HUDEP-2 (cell line): ENCODE data around the gene SASH1.

Experiments
- DNase-seq, 76 experiments: peaks; one replicate each; lab custom pipeline; 2025; ENCODE audit not compliant: unreplicated experiment in 76 of 76; lab: John Stamatoyannopoulos, UW

The SASH1 gene

DNA sequence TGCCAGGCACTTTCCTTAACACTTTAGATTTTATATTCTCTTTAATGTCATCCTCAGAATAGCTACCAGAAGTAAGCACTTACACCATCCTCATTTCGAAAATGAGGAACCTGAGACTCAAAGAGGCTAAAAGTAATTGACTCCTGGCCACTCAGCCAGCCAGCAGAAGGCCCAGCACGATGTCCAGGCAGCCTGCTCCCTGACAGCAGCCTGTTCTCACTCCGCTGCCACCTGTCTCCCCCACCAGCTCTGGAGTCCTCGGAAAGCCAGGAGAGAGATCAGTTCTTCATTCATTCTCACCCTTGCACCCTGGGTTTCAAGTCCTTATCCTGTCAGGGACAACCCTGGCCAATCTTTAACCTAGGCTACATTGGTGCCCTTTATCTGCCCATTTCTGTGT is 174.0 kb downstream of the SASH1 start:
- DNase-seq = no peak

DNA sequence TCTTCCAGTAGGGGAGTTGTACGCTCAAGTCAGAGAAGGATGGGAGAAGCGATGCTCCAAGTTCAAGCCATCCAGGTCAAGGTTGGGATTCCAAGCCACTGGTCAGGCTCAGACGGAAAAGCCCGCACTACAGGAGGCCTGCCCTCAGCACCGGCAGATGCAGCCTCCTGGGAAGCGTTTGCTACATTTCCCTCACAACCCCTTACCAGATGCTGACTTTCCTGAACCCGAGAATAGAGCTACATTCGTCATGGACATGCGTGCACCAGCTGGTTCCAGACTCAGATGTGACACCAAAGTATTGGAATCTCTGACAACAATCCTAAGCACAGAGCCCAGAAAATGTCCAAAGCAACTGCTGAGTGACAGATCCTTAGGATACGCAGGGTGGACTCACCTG is 174.8 kb downstream of the SASH1 start:
- DNase-seq = no peak

DNA sequence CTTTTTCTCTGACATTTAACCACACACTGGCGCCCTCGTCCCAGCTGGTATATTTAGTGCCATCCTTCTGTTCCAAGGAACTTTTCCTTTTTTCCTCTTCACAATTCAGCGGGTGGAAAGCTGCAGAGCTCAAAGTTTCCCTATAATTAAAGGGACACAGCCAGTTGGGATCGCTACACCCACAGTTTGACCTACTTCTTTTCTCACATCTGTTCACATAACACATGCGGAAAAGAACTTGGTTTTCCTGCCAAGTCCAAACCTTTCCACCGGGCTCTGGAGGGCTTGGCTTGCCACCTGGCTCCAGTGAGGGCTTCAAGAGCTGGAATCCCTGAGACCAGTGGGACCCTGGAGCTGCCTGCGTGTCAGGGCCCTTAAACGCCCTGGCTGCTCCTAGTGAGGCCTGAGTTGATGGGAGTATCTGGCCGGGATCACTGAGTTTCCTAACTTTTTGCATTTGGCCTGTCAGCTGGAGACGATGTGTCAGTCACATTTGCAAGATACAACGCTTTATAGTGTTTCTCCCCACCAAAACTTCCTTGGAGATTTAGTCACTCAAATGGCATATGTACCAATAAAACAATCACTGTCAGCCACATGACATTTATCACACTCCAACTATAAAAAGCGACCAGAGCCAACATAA is 176.0 kb downstream of the SASH1 start:
- DNase-seq = no peak

DNA sequence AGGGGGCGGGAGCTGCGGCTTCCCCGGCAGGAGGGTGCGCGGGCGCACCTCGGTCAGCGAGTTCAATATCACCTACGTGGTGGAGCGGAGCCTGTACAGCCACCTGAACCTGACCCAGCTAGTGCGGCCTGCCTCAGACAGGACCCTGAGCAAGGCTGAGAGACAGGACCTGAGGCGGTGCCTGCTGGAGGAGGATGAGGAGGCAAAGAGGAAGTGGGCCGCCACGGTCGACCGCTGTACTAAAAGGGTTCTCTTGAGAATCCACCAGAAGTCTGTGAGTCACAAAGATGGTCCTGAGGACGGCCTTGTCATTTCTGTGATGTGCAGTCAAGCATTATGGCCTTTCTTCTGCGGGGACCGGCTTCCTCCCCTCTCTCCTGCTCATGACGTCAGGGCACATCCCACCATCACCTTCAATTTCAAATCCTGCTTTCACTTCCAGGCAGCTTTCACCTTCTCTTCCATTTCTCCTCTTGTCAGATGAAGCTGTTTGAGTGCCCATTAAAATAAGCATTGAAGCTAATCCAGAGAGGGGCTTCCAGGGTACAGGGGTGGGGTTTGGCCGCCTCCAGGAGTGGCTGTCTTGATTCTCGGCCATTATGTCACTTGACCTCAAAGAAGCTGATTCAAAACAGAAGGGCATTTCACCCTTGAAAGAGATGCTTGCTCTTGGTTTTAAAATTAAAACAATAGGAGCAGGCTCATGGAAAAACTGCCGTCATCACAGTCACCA is 177.6 kb downstream of the SASH1 start:
- DNase-seq = no peak

DNA sequence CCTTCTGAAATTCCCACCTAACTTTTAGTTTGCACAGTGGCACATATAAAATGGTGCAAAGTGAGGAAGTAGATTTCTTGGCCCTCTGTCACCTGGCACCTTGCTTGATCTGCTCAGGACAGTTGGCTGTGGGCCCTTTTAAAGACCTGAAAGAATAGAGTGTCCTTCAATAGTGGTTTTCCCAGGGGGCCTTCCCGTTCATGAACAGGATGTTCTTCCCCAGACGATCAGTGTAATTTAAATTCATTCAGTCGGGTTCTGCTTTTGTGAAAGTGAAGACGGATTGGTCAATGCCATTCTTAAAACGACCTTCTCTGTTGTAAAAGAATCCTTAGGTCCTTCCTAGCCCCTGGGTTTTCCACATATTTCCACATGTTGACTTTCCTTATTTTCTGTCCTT is 178.5 kb downstream of the SASH1 start:
- DNase-seq = no peak

DNA sequence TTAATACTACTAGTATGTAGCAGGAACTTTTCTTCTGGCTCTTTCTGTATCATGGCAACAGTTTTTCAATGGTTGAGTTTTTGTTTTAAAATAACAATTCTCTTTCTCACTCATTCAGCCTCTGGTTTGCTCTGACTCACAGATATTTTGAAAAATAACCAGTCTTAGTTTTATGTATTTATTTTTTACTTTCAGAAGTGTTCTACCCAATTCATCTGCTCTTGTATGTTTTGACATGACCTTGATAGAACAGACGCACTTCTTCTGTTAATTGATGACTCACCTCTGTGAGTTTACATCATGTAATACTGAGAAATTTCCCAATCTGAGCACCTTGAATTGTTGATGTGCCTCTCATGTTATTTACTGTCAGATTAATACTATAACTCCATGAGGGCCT is 178.9 kb downstream of the SASH1 start:
- DNase-seq = no peak

DNA sequence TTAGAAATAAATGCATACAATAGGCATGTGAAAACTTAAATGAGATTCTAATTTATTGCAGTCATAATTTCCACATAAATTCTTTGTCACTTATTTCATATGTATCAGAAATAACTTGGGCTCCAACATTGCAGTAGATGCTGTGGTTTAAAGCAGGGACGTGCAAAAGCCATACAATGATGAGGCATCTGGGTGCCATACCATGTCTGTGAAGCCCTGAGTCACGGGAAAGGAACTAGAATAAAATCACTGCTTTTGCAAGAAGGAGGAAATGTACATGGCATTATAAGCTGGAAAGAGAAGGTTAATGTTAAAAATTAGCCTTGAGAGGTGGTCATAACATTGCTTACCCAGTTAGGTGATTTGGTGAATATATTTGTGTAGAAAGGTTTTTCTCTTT is 180.4 kb downstream of the SASH1 start:
- no peak for DNase-seq

DNA sequence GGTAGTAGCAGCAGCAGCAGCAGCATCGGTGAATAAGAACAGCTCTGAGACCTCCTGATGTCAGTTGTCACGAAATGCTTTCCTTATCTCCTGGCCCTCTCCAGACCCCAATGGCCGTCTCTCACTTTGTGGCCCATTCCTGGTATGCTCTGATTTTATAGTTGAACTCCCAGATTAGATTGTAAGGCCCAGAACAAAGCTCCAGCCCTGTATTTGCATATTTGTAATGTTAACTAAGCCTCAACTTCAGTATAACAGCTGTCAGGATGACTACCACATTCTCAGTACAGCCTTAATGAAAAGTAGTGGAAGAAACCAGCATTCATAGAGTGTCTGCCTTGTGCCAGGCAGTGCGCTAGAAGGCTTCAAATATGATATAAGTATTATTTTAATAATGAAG is 180.9 kb downstream of the SASH1 start:
- DNase-seq = no peak

DNA sequence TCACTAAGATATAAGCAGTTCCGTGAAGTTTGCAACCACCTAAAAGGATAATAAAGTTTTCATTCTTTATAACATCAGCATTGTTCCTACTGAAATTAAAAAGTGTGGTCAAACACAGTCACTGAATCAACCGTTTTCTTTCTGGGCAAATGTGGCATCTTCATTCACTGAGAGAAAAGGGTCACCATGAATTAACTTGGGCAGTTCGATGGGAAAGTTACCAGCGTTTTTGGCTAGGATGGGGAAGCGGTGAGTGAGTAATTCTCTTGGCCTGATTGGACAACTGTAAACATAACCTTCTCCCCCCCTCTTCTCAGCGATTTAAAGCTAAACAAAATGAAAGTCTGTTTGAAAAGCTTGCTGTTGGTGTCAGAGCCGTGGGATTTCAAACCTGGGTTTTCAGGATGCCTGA is 181.8 kb downstream of the SASH1 start:
- no peak for DNase-seq

DNA sequence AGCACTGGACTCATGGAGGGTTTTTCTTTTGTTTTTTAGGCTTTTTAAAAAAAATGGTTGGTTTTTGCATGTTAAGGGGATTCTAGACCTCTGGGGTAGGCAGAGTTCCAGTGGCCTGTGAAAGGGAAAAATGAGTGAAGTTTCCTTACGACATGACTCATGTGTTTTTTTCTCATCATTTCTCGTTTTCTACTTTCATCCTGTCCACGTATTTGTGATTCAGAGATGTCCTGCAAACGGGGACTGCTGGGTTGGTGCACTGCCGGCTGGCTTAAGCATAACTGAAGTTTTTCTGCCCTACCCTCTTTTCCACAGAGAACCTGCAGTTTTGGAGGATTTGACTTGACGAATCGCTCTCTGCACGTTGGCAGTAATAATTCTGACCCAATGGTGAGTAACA is 182.3 kb downstream of the SASH1 start:
- no peak for DNase-seq

DNA sequence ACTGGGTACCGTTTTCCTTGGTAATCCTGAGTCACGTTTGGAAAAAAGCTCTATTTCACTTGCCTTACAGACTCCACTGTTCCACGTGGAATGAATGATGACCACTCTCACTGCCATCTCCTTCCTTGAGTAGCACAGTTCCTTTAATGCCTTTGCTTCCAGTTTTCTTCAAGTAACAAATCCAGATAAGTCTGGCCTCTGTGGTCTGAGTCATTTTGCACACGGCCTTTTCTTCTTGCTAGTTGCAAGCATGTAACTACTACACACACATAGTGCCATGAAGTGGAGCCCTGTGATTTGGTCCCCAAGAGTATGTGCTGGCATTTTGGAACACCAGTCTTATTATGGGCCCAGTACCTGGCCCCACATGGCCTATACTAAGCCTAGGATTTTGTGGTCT is 182.8 kb downstream of the SASH1 start:
- no peak for DNase-seq

DNA sequence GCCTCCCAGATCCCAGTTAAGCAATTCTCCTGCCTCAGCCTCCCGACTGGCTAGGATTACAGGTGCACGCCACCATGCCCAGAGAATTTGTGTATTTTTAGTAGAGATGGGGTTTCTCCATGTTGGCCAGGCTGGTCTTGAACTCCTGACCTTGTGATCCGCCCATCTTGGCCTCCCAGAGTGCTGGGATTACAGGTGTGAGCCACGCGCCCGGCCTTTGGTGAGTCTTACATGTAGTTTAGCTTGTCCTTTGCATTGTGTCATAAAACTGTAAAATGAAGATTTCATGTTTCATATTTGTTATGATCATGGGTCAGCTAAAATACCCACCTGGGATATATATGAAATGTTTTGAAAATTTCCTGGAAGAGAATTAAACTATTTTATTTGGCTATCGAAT is 183.5 kb downstream of the SASH1 start:
- DNase-seq = no peak

DNA sequence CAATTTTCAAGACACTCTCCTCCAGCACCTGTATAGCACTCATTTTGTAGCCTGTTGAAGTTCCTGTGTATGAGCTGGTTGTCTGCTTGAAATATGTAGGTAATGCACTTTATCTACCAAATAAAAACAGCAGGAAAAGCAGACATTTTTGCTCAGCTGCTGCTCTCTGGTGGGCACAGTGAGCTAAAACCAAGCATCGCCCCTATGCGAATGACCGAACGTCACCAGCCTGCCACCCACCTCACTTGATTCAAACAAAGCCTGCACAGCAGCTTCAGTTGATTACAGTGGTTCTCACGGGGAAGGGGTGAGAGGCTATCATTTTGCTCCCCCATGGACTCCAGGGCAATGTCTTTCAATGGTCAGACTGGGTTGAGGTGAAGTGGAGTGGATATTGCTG is 185.7 kb downstream of the SASH1 start:
- DNase-seq = no peak

DNA sequence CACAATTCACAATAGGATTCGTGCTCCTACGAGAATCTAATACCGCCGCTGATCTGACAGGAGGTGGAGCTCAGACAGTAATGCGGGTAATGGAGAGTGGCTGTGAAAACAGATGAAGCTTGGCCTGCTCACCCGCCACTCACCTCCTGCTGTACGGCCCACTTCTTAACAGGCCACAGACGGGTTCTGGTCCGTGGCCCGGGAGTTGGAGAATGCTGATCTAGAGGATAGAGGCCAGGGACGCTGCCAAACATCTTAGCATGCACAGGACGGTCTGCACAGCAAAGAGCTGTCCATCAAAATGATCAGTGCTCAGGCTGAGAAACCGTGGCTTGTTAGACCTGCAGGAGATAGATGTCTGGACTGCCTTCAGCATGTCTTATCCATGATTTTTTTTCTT is 186.4 kb downstream of the SASH1 start:
- no peak for DNase-seq

DNA sequence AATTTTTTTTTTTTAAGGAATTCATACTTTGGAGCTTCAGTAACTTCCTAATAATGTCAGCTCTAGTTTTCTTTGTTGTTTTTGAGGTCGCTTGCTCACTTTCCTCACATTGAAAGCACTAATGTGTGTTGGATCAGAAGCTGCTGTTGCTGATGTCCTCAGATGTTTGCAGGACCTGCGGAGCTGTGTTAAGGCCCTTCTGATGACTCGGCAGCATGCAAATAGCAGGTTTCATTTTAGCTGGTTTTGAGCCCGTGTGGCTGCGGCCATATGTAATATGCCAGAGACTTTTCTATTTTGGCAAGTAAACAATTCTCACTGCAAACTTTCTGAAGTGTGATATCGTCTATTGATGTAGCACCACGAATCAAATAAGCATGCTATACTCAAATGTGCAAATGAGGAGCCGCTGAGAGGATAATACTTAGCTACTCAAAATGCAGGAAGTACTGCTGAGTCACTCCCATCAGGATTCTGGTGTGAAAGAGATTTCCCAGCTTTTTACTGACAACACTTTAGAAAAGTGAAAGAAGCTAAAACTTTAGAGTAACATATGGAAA is 187.8 kb downstream of the SASH1 start:
- no peak for DNase-seq

DNA sequence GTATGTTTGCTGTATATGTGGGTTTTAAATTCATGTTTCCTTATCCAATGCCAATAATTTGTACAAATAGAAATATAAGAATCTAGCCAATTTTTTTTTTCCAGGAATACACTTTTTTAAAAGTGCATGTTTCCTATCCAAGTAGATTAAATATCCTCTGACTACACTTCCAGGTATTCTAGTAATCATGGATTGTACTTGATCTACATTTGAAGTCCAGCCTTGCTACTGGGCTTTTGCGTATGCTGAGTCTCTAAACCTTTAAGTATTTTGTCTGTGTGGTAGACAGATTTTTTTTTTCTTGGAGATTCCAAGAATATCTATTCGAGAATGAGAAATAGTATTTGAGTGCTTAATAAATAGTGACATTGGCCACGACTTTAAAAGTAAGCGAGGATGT is 188.3 kb downstream of the SASH1 start:
- no peak for DNase-seq

DNA sequence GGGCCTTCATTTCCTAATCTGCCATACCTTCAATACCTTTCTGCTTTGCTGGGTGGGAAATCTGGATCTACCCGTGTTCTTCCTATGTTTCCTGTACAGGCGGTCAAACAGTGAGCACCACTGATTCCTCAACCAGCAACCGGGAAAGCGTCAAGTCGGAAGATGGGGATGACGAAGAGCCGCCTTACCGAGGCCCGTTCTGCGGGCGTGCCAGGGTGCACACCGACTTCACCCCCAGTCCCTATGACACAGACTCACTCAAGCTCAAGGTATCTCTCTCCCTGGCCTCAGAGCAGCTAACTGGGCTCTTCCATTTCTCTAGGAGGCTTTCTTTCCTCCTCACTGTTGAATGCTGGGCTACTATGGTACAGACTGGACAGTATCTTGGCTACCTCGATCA is 190.1 kb downstream of the SASH1 start:
- no peak for DNase-seq

DNA sequence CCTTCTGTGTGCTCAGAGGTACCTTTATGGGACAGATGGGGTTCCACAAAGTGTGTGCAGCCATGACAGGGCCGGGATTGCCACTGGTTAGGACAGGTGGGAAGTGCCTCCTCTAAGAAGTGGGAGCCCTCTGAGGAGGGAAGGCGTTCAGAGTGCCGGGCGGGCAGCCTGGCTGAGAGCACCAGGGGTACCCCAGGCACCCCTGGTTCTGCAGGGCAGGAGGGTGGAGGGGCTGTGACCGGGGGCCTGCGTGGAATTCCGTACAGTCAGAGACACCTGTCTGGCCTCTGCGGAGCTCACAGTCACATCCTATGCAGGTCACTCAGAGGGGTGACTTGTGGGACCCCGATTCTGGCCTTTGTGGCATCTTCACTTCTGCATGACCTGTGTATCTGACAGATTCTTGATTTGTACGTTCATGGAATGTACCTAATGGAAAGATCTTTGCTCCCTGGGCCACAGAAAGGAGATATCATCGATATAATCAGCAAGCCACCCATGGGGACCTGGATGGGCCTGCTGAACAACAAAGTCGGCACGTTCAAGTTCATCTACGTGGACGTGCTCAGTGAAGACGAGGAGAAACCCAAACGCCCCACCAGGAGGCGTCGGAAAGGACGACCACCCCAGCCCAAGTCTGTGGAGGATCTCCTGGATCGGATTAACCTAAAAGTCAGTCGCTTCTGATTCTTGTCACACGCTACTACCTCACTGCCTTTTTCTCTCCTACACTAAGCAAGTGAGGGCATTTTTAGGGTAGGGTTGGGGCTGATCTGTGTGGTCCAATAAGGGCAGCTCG is 190.9 kb downstream of the SASH1 start:
- DNase-seq = no peak

DNA sequence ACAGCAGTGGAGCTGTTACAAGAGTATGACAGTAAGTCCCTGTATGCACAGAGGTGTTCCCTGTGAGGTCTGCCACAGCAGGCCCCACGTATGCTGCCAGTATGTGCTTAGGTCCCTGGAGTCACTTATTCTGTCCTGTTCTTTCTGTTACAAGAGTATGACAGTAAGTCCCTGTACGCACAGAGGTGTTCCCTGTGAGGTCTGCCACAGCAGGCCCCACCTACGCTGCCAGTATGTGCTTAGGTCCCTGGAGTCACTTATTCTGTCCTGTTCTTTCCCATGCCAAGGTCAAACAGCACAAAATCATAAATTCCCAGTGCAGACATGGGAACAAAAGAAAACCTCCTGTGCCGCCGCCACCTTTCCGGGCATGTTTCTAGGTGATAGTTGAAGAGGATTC is 192.2 kb downstream of the SASH1 start:
- no peak for DNase-seq

DNA sequence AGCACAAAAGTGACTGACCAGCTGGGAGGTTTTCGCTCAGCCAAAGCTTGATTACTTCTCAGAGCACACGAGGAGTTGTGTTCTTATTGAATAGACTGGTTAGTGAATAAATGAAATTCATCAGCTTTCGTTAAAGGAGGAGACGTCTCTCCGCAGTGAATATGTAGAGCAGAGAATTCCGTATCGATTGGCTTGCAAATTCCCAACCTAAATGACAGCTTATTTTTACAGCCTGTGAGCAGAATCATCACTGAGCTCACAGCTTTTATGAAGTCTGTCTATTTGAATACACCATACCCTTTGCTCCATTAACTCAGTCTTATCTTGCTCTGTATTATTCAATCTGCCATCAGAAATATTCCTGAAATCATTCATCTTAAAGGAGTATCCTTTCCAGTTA is 192.7 kb downstream of the SASH1 start:
- DNase-seq = no peak

DNA sequence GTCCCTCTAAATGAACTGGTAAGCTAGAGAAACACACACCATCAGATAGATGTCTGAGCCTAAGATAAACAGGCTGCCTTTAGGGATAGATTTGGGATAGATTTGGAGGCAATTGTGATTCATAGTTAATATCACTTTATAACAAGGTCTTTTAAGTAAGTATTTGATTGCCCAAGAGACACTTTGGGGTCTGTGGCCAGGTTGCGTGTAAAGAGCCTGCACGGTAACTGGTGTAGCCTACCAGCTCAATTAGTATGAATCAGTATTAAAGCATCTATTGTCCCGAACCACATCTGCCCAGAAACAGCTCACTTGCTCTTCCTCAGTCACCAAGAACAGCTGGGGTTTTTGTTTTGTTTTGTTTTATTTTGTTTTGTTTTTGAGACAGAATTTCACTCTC is 193.3 kb downstream of the SASH1 start:
- DNase-seq = no peak
